Fibroblast of lung (primary cell): ENCODE data around the gene TRIM34. TPM values are rescaled to one million over a fixed set of nuclear protein-coding genes. Genes with fewer than 3 reads are reported as not detected.
"Not testable (repeated sequence)": the region's sequence is repeated elsewhere in the genome, so short reads cannot be mapped to it uniquely, and the experiment has no call there.

ENCODE experiments used
- DNase-seq, 2 donors: peaks; one replicate each; pipeline versions ENCODE4 v3.0.0 to v3.0.0-alpha.2; 2010; ENCODE audit warnings: low read depth in 2 of 2
- H2AFZ ChIP-seq: 2 replicates; pipeline ENCODE4 v1.5.1; 2012; ENCODE audit warnings: low read length, control low read depth, inconsistent platforms
- H3K27ac ChIP-seq: 2 replicates; pipeline ENCODE4 v1.5.1; 2011; ENCODE audit warnings: low read length, control low read depth; ENCODE audit not compliant: insufficient read depth
- H3K27me3 ChIP-seq: 2 replicates; pipeline ENCODE4 v1.5.1; 2011; ENCODE audit warnings: mild to moderate bottlenecking, low read length; ENCODE audit not compliant: control insufficient read depth, insufficient read depth
- H3K36me3 ChIP-seq: 2 replicates; pipeline ENCODE4 v1.5.1; 2011; ENCODE audit warnings: low read length; ENCODE audit not compliant: control insufficient read depth, insufficient read depth
- H3K4me1 ChIP-seq: 2 replicates; pipeline ENCODE4 v1.5.1; 2011; ENCODE audit warnings: low read length; ENCODE audit not compliant: control insufficient read depth, insufficient read depth; ENCODE audit errors: extremely low read depth
- H3K4me2 ChIP-seq: 2 replicates; pipeline ENCODE4 v1.5.1; 2011; ENCODE audit warnings: low read length, control low read depth; ENCODE audit not compliant: insufficient read depth; ENCODE audit errors: extremely low read depth
- H3K4me3 ChIP-seq, 4 experiments: fragments of 200-600 bp in 1 of 4; sonication (generic) in 1 of 4; replicated peaks in 1 of 4; 2 replicates each; pipeline ENCODE4 v1.5.1; 2011 to 2016; ENCODE audit warnings: low read length in 4 of 4, low read depth in 3 of 4, mild to moderate bottlenecking in 3 of 4, control low read depth in 2 of 4, inconsistent platforms in 1 of 4, mixed read lengths in 1 of 4; ENCODE audit not compliant: insufficient read depth in 1 of 4; ENCODE audit errors: control extremely low read depth in 1 of 4
- H3K79me2 ChIP-seq: 2 replicates; pipeline ENCODE4 v1.5.1; 2012; ENCODE audit warnings: mild to moderate bottlenecking, low read length, inconsistent platforms; ENCODE audit not compliant: control insufficient read depth, insufficient read depth
- H3K9ac ChIP-seq: 2 replicates; pipeline ENCODE4 v1.5.1; 2011; ENCODE audit warnings: mild to moderate bottlenecking, low read length, control low read depth; ENCODE audit not compliant: insufficient read depth
- H3K9me3 ChIP-seq: 2 replicates; pipeline ENCODE4 v1.5.1; 2012; ENCODE audit warnings: low read depth, low read length; ENCODE audit not compliant: control insufficient read depth, insufficient read depth
- H4K20me1 ChIP-seq: 2 replicates; pipeline ENCODE4 v1.5.1; 2011; ENCODE audit warnings: low read length; ENCODE audit not compliant: control insufficient read depth, insufficient read depth; ENCODE audit errors: extremely low read depth
- EZH2 ChIP-seq: IDR thresholded peaks from 2 replicates; pipeline ENCODE4 v1.5.1; 2012; ENCODE audit warnings: low read length, control low read depth, mild to moderate bottlenecking; ENCODE audit errors: missing control alignments
- polyA plus RNA-seq, 2 donors: library from polyadenylated mRNA; depleted of rRNA in 1 of 2; stranded (reverse) in 1 of 2; unstranded in 1 of 2; fragments of >200 nt; gene quantifications; 2 replicates each; pipeline ENCODE4 v1.2.1, GENCODE V29; 2011 to 2012; ENCODE audit warnings: missing spikeins in 1 of 2
- total RNA-seq: library from RNA; depleted of rRNA; stranded (reverse); fragments of >200 nt; gene quantifications from 2 replicates; pipeline ENCODE4 v1.2.1, GENCODE V29; 2014
- TF ChIP-seq, protein P1 (sequence below), 2 donors: IDR thresholded peaks in 1 of 2; conservative IDR thresholded peaks in 1 of 2; 1 replicate in 1 of 2; 2 replicates in 1 of 2; pipeline ENCODE4 v1.5.1; 2011 to 2012; ENCODE audit warnings: low read length in 2 of 2, control low read depth in 1 of 2, inconsistent platforms in 1 of 2, low read depth in 1 of 2, mild to moderate bottlenecking in 1 of 2

TRIM34 gene
- total and polyA plus RNA-seq, 2 donors (not counting 1 experiment from before 2014, with no cell fraction given), result 17.8 to 18.5 TPM

DNA sequence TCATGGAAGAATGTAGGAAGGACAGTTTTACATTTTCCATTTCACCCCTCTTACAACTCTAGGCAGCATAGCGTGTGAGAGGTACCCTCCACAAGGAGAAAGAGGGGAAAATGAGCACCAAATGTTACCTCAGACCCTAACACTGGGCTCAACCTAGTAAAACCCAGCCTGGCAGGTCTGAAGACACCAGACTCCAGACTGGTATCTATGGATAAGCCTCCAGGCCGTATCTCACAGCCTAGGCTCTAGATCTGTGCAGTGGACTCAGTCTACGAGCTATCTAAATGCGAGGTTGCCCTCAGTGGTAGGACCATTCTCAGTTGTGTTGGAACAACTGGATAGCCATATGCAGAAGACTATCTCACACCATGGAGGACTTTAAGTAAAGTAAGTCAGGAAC, 49.6 kb downstream of the TRIM34 start:
- Histone ChIP-seq H3K27ac (no peak overlapping the region), H3K27me3 (no peaks in the 10 kb centered on the region), H3K36me3 (peaks cover 7% of the 10 kb centered on the region), H3K79me2 (peaks cover 2% of the 10 kb centered on the region), H2AFZ (no peak overlapping the region), H4K20me1 (no peaks in the 10 kb centered on the region), H3K9ac (no peak overlapping the region), H3K9me3 (no peaks in the 10 kb centered on the region), H3K4me1 (no peaks in the 10 kb centered on the region), H3K4me3 (no peak overlapping the region), H3K4me2 (no peak overlapping the region)
- no peak for DNase-seq
- TF ChIP-seq, protein P1, sequence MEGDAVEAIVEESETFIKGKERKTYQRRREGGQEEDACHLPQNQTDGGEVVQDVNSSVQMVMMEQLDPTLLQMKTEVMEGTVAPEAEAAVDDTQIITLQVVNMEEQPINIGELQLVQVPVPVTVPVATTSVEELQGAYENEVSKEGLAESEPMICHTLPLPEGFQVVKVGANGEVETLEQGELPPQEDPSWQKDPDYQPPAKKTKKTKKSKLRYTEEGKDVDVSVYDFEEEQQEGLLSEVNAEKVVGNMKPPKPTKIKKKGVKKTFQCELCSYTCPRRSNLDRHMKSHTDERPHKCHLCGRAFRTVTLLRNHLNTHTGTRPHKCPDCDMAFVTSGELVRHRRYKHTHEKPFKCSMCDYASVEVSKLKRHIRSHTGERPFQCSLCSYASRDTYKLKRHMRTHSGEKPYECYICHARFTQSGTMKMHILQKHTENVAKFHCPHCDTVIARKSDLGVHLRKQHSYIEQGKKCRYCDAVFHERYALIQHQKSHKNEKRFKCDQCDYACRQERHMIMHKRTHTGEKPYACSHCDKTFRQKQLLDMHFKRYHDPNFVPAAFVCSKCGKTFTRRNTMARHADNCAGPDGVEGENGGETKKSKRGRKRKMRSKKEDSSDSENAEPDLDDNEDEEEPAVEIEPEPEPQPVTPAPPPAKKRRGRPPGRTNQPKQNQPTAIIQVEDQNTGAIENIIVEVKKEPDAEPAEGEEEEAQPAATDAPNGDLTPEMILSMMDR (conservative IDR thresholded peaks at IDR 0.05 in 1 of 2, IDR thresholded peaks at IDR 0.05 in 1 of 2; ENCODE audit: low read depth in 1 of 2, low read length in 2 of 2), result no peak
- no peak for TF ChIP-seq EZH2

DNA sequence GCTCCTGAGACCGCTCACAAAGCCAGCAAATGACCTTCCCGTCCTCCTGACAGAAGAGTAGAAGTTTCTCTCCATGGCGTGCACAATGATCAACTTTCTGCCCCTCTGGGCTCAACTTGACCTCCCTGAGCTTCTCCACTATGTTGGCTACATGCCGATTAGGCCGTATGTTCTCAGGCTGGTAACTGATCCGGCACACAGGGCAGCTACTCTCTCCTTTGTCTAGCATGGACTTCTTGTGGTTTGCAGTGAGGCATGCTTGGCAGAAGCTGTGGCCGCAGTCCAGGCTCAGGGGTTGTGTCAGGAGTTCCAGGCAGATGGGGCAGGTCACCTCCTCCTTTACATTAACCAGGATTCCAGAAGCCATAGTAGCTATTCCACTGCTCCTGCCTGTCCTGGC, 55.0 kb downstream of the TRIM34 start:
- TF ChIP-seq, protein P1 (conservative IDR thresholded peaks at IDR 0.05 in 1 of 2, IDR thresholded peaks at IDR 0.05 in 1 of 2; ENCODE audit: low read depth in 1 of 2, low read length in 2 of 2), result no peak
- no peak for TF ChIP-seq EZH2
- Histone ChIP-seq H3K9ac (no peak overlapping the region), H3K27me3 (no peaks in the 10 kb centered on the region), H3K79me2 (peaks cover 11% of the 10 kb centered on the region), H3K9me3 (no peaks in the 10 kb centered on the region), H3K27ac (no peak overlapping the region), H3K36me3 (peaks cover 6% of the 10 kb centered on the region), H4K20me1 (no peaks in the 10 kb centered on the region), H2AFZ (no peak overlapping the region), H3K4me3 (no peak overlapping the region), H3K4me2 (no peak overlapping the region), H3K4me1 (no peaks in the 10 kb centered on the region)
- peak in 1 of 2 donors; percentile 15 for DNase-seq

DNA sequence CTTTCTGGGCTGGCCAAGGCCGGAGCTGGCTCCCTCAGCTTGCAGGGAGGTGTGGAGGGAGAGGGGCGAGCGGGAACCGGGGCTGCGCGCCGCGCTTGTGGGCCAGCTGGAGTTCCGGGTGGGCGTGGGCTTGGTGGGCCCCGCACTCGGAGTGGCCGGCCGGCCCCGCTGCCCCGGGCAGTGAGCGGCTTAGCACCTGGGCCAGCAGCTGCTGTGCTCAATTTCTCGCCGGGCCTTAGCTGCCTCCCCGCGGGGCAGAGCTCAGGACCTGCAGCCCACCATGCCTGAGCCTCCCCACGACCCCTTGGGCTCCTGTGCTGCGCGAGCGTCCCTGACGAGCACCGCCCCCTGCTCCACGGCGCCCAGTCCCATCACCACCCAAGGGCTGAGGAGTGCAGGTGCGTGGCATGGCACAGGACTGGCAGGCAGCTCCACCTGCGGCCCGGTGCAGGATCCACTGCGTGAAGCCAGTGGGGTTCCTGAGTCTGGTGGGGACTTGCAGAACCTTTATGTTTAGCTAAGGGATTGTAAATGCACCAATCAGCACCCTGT, 58.2 kb downstream of the TRIM34 start:
- H3K27ac ChIP-seq, H3K36me3 ChIP-seq, H3K4me1 ChIP-seq, H3K4me3 ChIP-seq, H3K9ac ChIP-seq, H3K27me3 ChIP-seq, H4K20me1 ChIP-seq, DNase-seq, H2AFZ ChIP-seq, H3K9me3 ChIP-seq, H3K4me2 ChIP-seq: not testable (repeated sequence)
- peaks cover 11% of the 10 kb centered on the region for H3K79me2 ChIP-seq

DNA sequence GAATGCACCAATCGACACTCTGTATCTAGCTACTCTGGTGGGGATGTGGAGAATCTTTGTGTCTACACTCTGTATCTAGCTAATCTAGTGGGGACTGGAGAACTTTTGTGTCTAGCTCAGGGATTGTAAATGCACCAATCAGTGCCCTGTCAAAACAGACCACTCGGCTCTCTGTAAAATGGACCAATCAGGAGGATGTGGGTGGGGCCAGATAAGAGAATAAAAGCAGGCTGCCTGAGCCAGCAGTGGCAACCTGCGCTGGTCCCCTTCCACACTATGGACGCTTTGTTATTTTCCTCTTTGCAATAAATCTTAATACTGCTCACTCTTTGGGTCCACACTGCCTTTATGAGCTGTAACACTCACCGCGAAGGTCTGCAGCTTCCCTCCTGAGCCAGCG, 58.8 kb downstream of the TRIM34 start:
- Histone ChIP-seq H3K4me2 (peak overlapping the region; percentile 99), H3K4me3 (peak overlapping the region; percentile 68 to 94 (median 76)), H3K27ac (peak overlapping the region; percentile 87), H3K79me2 (peaks cover 11% of the 10 kb centered on the region)
- not testable (repeated sequence) for H3K36me3 ChIP-seq, H2AFZ ChIP-seq, H3K4me1 ChIP-seq, H3K9me3 ChIP-seq, H3K9ac ChIP-seq, DNase-seq, H4K20me1 ChIP-seq, H3K27me3 ChIP-seq
